ENCODE data around the gene ARHGAP5. TPM values are rescaled to one million over a fixed set of nuclear protein-coding genes. Genes with fewer than 3 reads are reported as not detected.

Gene ARHGAP5
- total RNA-seq, 1 experiment from 2014 or later, result 100 TPM

DNA sequence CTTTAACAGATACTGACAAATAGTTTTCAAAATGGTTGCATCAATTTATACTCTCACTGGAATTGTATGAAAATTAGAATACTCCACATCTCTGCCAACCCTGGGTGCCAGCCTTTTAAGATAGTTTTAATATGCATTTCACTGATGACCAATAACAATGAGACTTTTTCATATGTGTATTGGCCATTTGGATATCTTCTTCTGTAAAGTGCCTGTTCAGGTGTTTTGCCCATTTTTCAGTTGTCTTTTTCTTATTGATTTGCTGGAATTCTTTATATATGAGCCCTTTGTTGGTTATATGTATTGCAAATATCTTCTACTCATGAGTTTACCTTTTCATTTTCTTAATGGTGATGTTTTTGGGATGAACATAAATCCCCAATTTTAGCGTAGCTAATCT, 108.0 kb downstream of the ARHGAP5 start:
- Mint-ChIP-seq H3K4me3 (ENCODE audit: unreplicated experiment) (no peak overlapping the region), H3K27me3 (ENCODE audit: insufficient read depth, unreplicated experiment) (no peaks in the 10 kb centered on the region), H3K36me3 (ENCODE audit: insufficient read depth, unreplicated experiment) (no peaks in the 10 kb centered on the region), H3K9me3 (ENCODE audit: unreplicated experiment) (peaks cover 5% of the 10 kb centered on the region), H3K4me1 (ENCODE audit: insufficient read depth, unreplicated experiment) (no peaks in the 10 kb centered on the region), H3K27ac (ENCODE audit: low read depth, unreplicated experiment) (no peak overlapping the region)
- POLR2A ChIA-PET, result no interaction called here
- BruUV-seq (replicated peaks), result no TSS peak
- no peak for TF ChIP-seq CTCF (IDR thresholded peaks at IDR 0.05; ENCODE audit: unreplicated experiment)
- intact Hi-C loops (cut with micrococcal nuclease), result no loop called here
- DNase-seq (ENCODE audit: unreplicated experiment), result no peak
- CTCF ChIA-PET, result no interaction called here

- no peaks in the 10 kb centered on the region for H3K4me1 Mint-ChIP-seq (ENCODE audit: insufficient read depth, unreplicated experiment)
- no peaks in the 10 kb centered on the region for H3K27me3 Mint-ChIP-seq (ENCODE audit: insufficient read depth, unreplicated experiment)
- TF ChIP-seq CTCF (IDR thresholded peaks at IDR 0.05; ENCODE audit: unreplicated experiment), result no peak
- ChIA-PET CTCF (interaction anchor here (0.5 to 0.6 kb wide), 2 partner anchors 46 to 1509 kb away, joined by 3 to 4 read pairs; no protein-coding TSS in a partner anchor), POLR2A (interaction anchor here (0.7 to 0.8 kb wide), 2 partner anchors 22 to 65 kb away, joined by 3 to 4 read pairs; no protein-coding TSS in a partner anchor)
- no peak overlapping the region for H3K4me3 Mint-ChIP-seq (ENCODE audit: unreplicated experiment)
- no peaks in the 10 kb centered on the region for H3K36me3 Mint-ChIP-seq (ENCODE audit: insufficient read depth, unreplicated experiment)
- no TSS peak for BruUV-seq (replicated peaks)
- H3K9me3 Mint-ChIP-seq (ENCODE audit: unreplicated experiment), result no peaks in the 10 kb centered on the region
- intact Hi-C loops (cut with micrococcal nuclease), result no loop called here
- H3K27ac Mint-ChIP-seq (ENCODE audit: low read depth, unreplicated experiment), result no peak overlapping the region
- DNase-seq (ENCODE audit: unreplicated experiment), result no peak
These were observed 109.1 kb downstream of the ARHGAP5 start for GRCh38 chr14:32186248-32186647.

- H3K4me1 Mint-ChIP-seq (ENCODE audit: insufficient read depth, unreplicated experiment), result no peaks in the 10 kb centered on the region
- H3K4me3 Mint-ChIP-seq (ENCODE audit: unreplicated experiment), result no peak overlapping the region
- H3K36me3 Mint-ChIP-seq (ENCODE audit: insufficient read depth, unreplicated experiment), result no peaks in the 10 kb centered on the region
- no peak for TF ChIP-seq CTCF (IDR thresholded peaks at IDR 0.05; ENCODE audit: unreplicated experiment)
- DNase-seq (ENCODE audit: unreplicated experiment), result no peak
- no TSS peak for BruUV-seq (replicated peaks)
- ChIA-PET CTCF (interaction anchor here (0.6 kb wide), 1 partner anchor 151 kb away, joined by 3 read pairs; no protein-coding TSS in a partner anchor), POLR2A (no interaction called here)
- no peaks in the 10 kb centered on the region for H3K27me3 Mint-ChIP-seq (ENCODE audit: insufficient read depth, unreplicated experiment)
- intact Hi-C loops (cut with micrococcal nuclease), result no loop called here
- H3K9me3 Mint-ChIP-seq (ENCODE audit: unreplicated experiment), result no peaks in the 10 kb centered on the region
- no peak overlapping the region for H3K27ac Mint-ChIP-seq (ENCODE audit: low read depth, unreplicated experiment)
These were observed 112.7 kb downstream of the ARHGAP5 start for GRCh38 chr14:32189811-32190210.

DNA sequence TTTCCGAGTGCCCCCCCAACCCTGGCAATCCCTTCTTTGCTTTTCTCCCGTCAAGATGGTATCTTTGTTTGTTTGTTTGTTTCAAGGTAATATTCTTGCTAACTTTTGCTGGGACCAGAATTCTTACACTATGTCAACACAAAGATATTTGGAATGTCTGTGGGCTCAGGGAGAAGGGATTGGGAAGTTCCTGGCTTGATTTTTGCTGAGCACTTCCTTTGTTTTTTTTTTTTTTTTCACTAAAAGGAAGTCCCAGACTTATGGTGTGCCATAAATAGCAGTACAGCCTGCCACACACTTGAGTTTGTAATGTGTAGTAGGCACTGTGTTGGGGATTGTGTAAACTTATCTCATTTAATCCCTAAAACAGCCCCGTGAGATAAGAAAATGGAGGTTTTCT, 113.6 kb downstream of the ARHGAP5 start:
- no peak for TF ChIP-seq CTCF (IDR thresholded peaks at IDR 0.05; ENCODE audit: unreplicated experiment)
- ChIA-PET POLR2A (no interaction called here), CTCF (no interaction called here)
- Mint-ChIP-seq H3K27me3 (ENCODE audit: insufficient read depth, unreplicated experiment) (no peaks in the 10 kb centered on the region), H3K36me3 (ENCODE audit: insufficient read depth, unreplicated experiment) (no peaks in the 10 kb centered on the region), H3K27ac (ENCODE audit: low read depth, unreplicated experiment) (no peak overlapping the region), H3K4me3 (ENCODE audit: unreplicated experiment) (no peak overlapping the region), H3K4me1 (ENCODE audit: insufficient read depth, unreplicated experiment) (no peaks in the 10 kb centered on the region), H3K9me3 (ENCODE audit: unreplicated experiment) (no peaks in the 10 kb centered on the region)
- intact Hi-C loops (cut with micrococcal nuclease), result no loop called here
- DNase-seq (ENCODE audit: unreplicated experiment), result no peak
- BruUV-seq (replicated peaks), result no TSS peak
